Colonic mucosa (tissue), 4 donors: Measurements from ENCODE around the gene ZNF117. TPM values are rescaled to one million over a fixed set of nuclear protein-coding genes. Genes with fewer than 3 reads are reported as not detected.
A peak's percentile ranks its signal among the peaks of the same experiment; 100 is the strongest.
"Not testable (repeated sequence)": the region's sequence is repeated elsewhere in the genome, so short reads cannot be mapped to it uniquely, and the experiment has no call there.

Experiments
- DNase-seq: peaks from one replicate; pipeline ENCODE4 v3.0.0-alpha.2; 2020
- H3K27ac ChIP-seq: fragments of 200-600 bp; one replicate; pipeline ENCODE4 v1.8.0; 2021
- H3K27me3 ChIP-seq: fragments of 200-600 bp; one replicate; pipeline ENCODE4 v1.8.0; 2021
- H3K36me3 ChIP-seq: fragments of 200-600 bp; one replicate; pipeline ENCODE4 v1.8.0; 2021
- H3K4me1 ChIP-seq: fragments of 200-600 bp; one replicate; pipeline ENCODE4 v1.8.0; 2021; ENCODE audit warnings: mild to moderate bottlenecking
- H3K4me3 ChIP-seq: fragments of 200-600 bp; one replicate; pipeline ENCODE4 v1.8.0; 2021
- H3K9ac ChIP-seq, 2 donors: one replicate each; pipeline ENCODE4 v1.7.0; 2013; ENCODE audit warnings: control low read depth in 2 of 2, low read depth in 2 of 2, low read length in 2 of 2
- H3K9me3 ChIP-seq: fragments of 200-600 bp; one replicate; pipeline ENCODE4 v1.8.0; 2021
- intact Hi-C: fragments of 100-400 bp; cut with DNase I; formaldehyde crosslinking; loops from one replicate; pipeline ENCODE4 v1.14.1; 2022
- total RNA-seq, 2 donors: library from RNA; stranded (reverse); fragmentation: NEBNext Ultra II Directional in 1 of 2; extraction: Animal tissue kit (Norgen Biotek cat#: 25700) in 1 of 2; gene quantifications; one replicate each; pipeline ENCODE4 v1.2.1, GENCODE V29; 2021
- TF ChIP-seq, protein P1 (sequence below): fragments of 200-600 bp; IDR thresholded peaks from one replicate; pipeline ENCODE4 v1.8.0; 2022; ENCODE audit warnings: antibody characterized with exemption, mild to moderate bottlenecking
- donor health status: healthy.
- donor health status: DM: no; HTN: no; CAD: no.
- donor health status: DM: no; HTN: no; CAD: no.

The ZNF117 gene
- 1 to 10 TPM; 4.7 to 4.8 TPM for total RNA-seq

- no peaks in the 10 kb centered on the region for H3K9me3 ChIP-seq
Observed at GRCh38 chr7:64990936-64991335, at the start of gene ZNF117. Gene ZNF117, minus strand, starts transcription at chr7:64991036.

GRCh38 chr7:65038767-65039166 is 47.9 kb upstream of the ZNF117 start:
- DNase-seq, result peak; percentile 45
- H3K36me3 ChIP-seq, intact Hi-C loops, H3K9me3 ChIP-seq, H3K27me3 ChIP-seq, H3K4me1 ChIP-seq: not testable (repeated sequence)
- Histone ChIP-seq H3K27ac (peak overlapping the region; percentile 69), H3K9ac (peak overlapping the region; percentile 44 to 70), H3K4me3 (peak overlapping the region; percentile 63)

More at GRCh38 chr7:64990936-64991335, at the start of gene ZNF117:
- no peak within 1 kb of the TSS for H3K27ac ChIP-seq
- no peak within 1 kb of the TSS for H3K9ac ChIP-seq
- no peaks in the 10 kb centered on the region for H3K36me3 ChIP-seq
- TF ChIP-seq, protein P1, sequence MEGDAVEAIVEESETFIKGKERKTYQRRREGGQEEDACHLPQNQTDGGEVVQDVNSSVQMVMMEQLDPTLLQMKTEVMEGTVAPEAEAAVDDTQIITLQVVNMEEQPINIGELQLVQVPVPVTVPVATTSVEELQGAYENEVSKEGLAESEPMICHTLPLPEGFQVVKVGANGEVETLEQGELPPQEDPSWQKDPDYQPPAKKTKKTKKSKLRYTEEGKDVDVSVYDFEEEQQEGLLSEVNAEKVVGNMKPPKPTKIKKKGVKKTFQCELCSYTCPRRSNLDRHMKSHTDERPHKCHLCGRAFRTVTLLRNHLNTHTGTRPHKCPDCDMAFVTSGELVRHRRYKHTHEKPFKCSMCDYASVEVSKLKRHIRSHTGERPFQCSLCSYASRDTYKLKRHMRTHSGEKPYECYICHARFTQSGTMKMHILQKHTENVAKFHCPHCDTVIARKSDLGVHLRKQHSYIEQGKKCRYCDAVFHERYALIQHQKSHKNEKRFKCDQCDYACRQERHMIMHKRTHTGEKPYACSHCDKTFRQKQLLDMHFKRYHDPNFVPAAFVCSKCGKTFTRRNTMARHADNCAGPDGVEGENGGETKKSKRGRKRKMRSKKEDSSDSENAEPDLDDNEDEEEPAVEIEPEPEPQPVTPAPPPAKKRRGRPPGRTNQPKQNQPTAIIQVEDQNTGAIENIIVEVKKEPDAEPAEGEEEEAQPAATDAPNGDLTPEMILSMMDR, result no peak
- intact Hi-C loops, result no loop called here
- no peak within 1 kb of the TSS for H3K4me3 ChIP-seq
- H3K4me1 ChIP-seq, result no peaks in the 10 kb centered on the region
- no peak for DNase-seq
- no peaks in the 10 kb centered on the region for H3K27me3 ChIP-seq

GRCh38 chr7:65037740-65038688 is 47.2 kb upstream of the ZNF117 start:
- Histone ChIP-seq H3K4me1 (no peaks in the 10 kb centered on the region), H3K27ac (peak overlapping the region; percentile 69), H3K9me3 (no peaks in the 10 kb centered on the region), H3K9ac (peak overlapping the region in 1 of 2 donors; percentile 78), H3K36me3 (no peaks in the 10 kb centered on the region), H3K27me3 (no peaks in the 10 kb centered on the region), H3K4me3 (peak overlapping the region; percentile 63)
- intact Hi-C loops, result no loop called here
- TF ChIP-seq, protein P1, result no peak
- DNase-seq, result peak; percentile 93

DNA sequence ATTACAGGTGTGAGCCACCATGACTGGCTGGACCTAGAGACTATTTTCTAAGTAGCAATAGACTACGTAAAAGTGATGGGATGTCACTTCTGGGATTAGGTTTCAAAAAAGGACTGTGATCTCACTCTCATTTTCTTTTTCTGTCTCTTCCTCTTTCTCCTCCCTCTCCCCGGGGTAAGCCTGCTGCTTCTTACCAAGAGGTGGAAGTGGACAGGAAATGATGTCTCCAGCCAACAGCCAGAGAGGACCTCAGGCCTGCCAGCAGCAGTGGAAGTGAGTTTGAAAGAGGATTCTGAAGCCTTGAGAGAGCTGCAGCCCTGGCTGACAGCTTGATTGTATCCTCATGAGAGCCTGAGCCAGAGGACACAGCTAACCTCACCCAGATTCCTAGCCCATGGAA is 45.7 kb upstream of the ZNF117 start:
- DNase-seq, H3K36me3 ChIP-seq, H3K4me3 ChIP-seq, H3K27ac ChIP-seq, H3K27me3 ChIP-seq, H3K9me3 ChIP-seq, H3K4me1 ChIP-seq, intact Hi-C loops, H3K9ac ChIP-seq: not testable (repeated sequence)

- H3K27me3 ChIP-seq, DNase-seq, H3K9me3 ChIP-seq, H3K27ac ChIP-seq, H3K36me3 ChIP-seq, H3K4me1 ChIP-seq, intact Hi-C loops, H3K4me3 ChIP-seq, H3K9ac ChIP-seq: not testable (repeated sequence)
Observed at GRCh38 chr7:65035469-65035868, 44.6 kb upstream of the ZNF117 start.

DNA sequence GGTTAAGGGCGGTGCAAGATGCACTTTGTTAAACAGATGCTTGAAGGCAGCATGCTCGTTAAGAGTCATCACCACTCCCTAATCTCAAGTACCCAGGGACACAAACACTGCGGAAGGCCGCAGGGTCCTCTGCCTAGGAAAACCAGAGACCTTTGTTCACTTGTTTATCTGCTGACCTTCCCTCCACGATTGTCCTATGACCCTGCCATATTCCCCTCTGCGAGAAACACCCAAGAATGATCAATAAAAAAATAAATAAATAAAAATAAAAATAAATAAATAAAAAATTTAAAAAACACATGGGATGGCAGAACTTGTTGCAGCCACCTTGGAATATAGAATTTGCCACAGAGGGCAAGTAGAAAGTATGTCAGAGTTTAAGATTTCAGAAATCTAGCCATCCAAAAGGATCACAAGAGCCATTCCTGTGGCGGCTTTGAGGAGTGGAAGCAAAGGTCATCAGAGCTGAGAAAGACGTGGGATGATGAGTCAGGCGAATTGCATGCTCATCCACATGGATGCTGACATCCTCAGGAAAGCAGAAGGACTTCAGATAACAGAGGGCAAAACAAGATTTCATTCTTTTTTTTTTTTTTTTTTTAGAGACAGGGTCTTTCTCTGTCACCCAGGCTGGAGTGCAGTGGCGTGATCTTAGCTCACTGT is 43.4 kb upstream of the ZNF117 start:
- H3K27ac ChIP-seq, H3K36me3 ChIP-seq, H3K9me3 ChIP-seq, H3K4me3 ChIP-seq, H3K27me3 ChIP-seq, intact Hi-C loops, H3K4me1 ChIP-seq, H3K9ac ChIP-seq, DNase-seq: not testable (repeated sequence)

DNA sequence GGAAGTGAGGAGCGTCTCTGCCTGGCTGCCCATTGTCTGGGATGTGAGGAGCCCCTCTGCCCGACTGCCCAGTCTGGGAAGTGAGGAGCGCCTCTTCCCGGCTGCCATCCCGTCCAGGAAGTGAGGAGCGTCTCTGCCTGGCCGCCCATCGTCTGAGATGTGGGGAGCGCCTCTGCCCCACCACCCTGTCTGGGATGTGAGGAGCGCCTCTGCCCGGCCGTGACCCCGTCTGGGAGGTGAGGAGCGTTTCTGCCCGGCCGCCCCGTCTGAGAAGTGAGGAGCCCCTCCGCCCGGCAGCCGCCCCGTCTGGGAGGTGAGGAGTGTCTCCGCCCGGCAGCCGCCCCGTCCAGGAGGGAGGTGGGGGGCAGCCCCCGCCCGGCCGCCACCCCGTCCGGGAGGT is 42.6 kb upstream of the ZNF117 start:
- H3K4me3 ChIP-seq, H3K27ac ChIP-seq, intact Hi-C loops, DNase-seq, H3K27me3 ChIP-seq, H3K9ac ChIP-seq, H3K36me3 ChIP-seq, H3K9me3 ChIP-seq, H3K4me1 ChIP-seq: not testable (repeated sequence)

DNA sequence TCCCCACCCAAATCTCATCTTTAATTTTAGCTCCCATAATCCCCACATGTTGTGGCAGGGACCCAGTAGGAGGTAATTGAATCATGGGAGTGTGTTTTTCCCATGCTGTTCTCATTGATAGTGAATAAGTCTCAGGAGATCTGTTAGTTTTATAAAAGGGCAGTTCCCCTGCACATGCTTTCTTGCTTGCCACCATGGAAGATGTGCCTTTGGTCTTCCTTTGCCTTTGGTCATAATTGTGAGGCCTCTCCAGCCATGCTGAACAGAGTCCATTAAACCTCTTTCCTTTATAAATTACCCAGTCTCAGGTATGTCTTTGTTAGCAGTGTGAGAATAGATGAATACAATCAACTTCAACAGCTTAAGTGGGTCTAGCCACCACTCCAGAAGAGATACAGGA is 34.2 kb upstream of the ZNF117 start:
- intact Hi-C loops, H3K9ac ChIP-seq, H3K4me3 ChIP-seq, H3K4me1 ChIP-seq, H3K9me3 ChIP-seq, DNase-seq, H3K27ac ChIP-seq, H3K27me3 ChIP-seq, H3K36me3 ChIP-seq: not testable (repeated sequence)

GRCh38 chr7:65020978-65021377 is 30.1 kb upstream of the ZNF117 start:
- H3K4me3 ChIP-seq, H3K36me3 ChIP-seq, DNase-seq, intact Hi-C loops, H3K4me1 ChIP-seq, H3K27me3 ChIP-seq, H3K27ac ChIP-seq, H3K9ac ChIP-seq, H3K9me3 ChIP-seq: not testable (repeated sequence)

- not testable (repeated sequence) for H3K36me3 ChIP-seq, H3K4me3 ChIP-seq, H3K27me3 ChIP-seq, H3K9me3 ChIP-seq, H3K27ac ChIP-seq, DNase-seq, H3K9ac ChIP-seq, H3K4me1 ChIP-seq
- intact Hi-C loops, result loop anchor here (10.0 kb wide), 2 partner anchors 105 to 1105 kb away; partner anchors contain the start of gene ZNF273
Observed at GRCh38 chr7:65009881-65010280, 19.0 kb upstream of the ZNF117 start.

DNA sequence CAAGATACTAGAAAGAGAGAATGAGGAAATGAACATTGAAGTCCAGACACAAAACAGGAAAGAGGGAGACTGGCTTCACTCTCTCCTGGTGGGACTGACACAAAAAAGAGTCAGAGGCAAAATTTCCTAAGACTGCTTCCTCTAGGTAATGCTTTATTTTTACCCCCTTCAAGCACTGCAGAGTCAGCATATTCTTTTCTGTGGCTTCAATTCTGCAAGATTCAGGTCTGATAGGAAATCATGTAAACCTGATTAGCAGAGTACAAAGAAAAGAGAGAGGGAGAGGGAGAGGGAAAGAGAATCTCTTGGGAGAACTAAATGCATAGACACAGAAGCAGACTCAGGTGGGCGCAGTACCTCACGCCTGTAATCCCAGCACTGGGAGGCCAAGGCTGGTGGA is 18.6 kb upstream of the ZNF117 start:
- not testable (repeated sequence) for H3K9ac ChIP-seq, H3K4me3 ChIP-seq, H3K4me1 ChIP-seq, H3K9me3 ChIP-seq, H3K27ac ChIP-seq, H3K27me3 ChIP-seq, DNase-seq, H3K36me3 ChIP-seq
- intact Hi-C loops, result loop anchor here (10.0 kb wide), 2 partner anchors 105 to 1105 kb away; partner anchors contain the start of gene ZNF273
